ENCODE results near the gene GPR157. TPM values are rescaled to one million over a fixed set of nuclear protein-coding genes. Genes with fewer than 3 reads are reported as not detected.

Gene GPR157
- total RNA-seq, 2 donors from 2014 or later, result 2.3 to 5.0 TPM

GRCh38 chr1:9129266-9130041 is 552 bp upstream of the GPR157 start:
- TF ChIP-seq CTCF (conservative IDR thresholded peaks at IDR 0.05), result no peak
- H3K27me3 ChIP-seq (ENCODE audit: control insufficient read depth, insufficient read depth, low read length, poor library complexity, severe bottlenecking), result peaks cover 21% of the 10 kb centered on the region

GRCh38 chr1:9128166-9128519 is 759 bp downstream of the GPR157 start:
- Mint-ChIP-seq H3K4me3 (peak overlapping the region; percentile 69), H3K36me3 (ENCODE audit: low read depth) (no peaks in the 10 kb centered on the region), H3K9me3 (peaks cover 2% of the 10 kb centered on the region), H3K27me3 (ENCODE audit: insufficient read depth) (peaks cover 14% of the 10 kb centered on the region), H3K4me1 (peaks cover 8% of the 10 kb centered on the region), H3K27ac (no peak overlapping the region)
- no peak for DNase-seq
- Histone ChIP-seq H3K4me3 (ENCODE audit: low read length) (peak overlapping the region; percentile 71), H3K9me3 (ENCODE audit: control insufficient read depth, low read length) (no peaks in the 10 kb centered on the region), H3K27me3 (ENCODE audit: control insufficient read depth, insufficient read depth, low read length, poor library complexity, severe bottlenecking) (peaks cover 21% of the 10 kb centered on the region), H3K27ac (ENCODE audit: low read depth, low read length) (no peak overlapping the region), H3K4me1 (ENCODE audit: control insufficient read depth, insufficient read depth, low read length) (no peaks in the 10 kb centered on the region), H3K36me3 (ENCODE audit: control insufficient read depth, insufficient read depth, low read length) (no peaks in the 10 kb centered on the region), H3K9ac (ENCODE audit: extremely low read depth, low read length, poor library complexity, severe bottlenecking) (no peak overlapping the region)
- TF ChIP-seq CTCF (conservative IDR thresholded peaks at IDR 0.05), result no peak
- 64 to 79% methylated on average over 4 to 16 of the region's 16 CpGs for WGBS, 2 experiments (ENCODE audit: insufficient coverage in 1 of 2, insufficient read length in 1 of 2)

More at GRCh38 chr1:9129266-9130041, 552 bp upstream of the GPR157 start:
- H3K4me3 ChIP-seq (ENCODE audit: low read length), result peak overlapping the region; percentile 58
- no peak overlapping the region for H3K9ac ChIP-seq (ENCODE audit: extremely low read depth, low read length, poor library complexity, severe bottlenecking)
- H3K36me3 ChIP-seq (ENCODE audit: control insufficient read depth, insufficient read depth, low read length), result no peaks in the 10 kb centered on the region
- H3K27me3 Mint-ChIP-seq (ENCODE audit: insufficient read depth), result peaks cover 14% of the 10 kb centered on the region
- DNase-seq, result peak; percentile 98
- H3K4me1 ChIP-seq (ENCODE audit: control insufficient read depth, insufficient read depth, low read length), result no peaks in the 10 kb centered on the region
- H3K4me1 Mint-ChIP-seq, result peaks cover 8% of the 10 kb centered on the region
- H3K4me3 Mint-ChIP-seq, result peak overlapping the region; percentile 69
- no peak overlapping the region for H3K27ac ChIP-seq (ENCODE audit: low read depth, low read length)
- H3K9me3 Mint-ChIP-seq, result peaks cover 2% of the 10 kb centered on the region
- H3K27ac Mint-ChIP-seq, result no peak overlapping the region
- 16% methylated on average over 31 of the region's 46 CpGs; no CpG with 5 or more reads in 1 of the 2 experiments for WGBS, 2 experiments (ENCODE audit: insufficient coverage in 1 of 2, insufficient read length in 1 of 2)
- H3K36me3 Mint-ChIP-seq (ENCODE audit: low read depth), result no peaks in the 10 kb centered on the region
- H3K9me3 ChIP-seq (ENCODE audit: control insufficient read depth, low read length), result no peaks in the 10 kb centered on the region

- H3K4me3 Mint-ChIP-seq, result peak overlapping the region; percentile 69
- H3K27ac Mint-ChIP-seq, result no peak overlapping the region
- 86 to 90% methylated on average over 17 to 19 of the region's 19 CpGs for WGBS, 2 experiments (ENCODE audit: insufficient coverage in 1 of 2, insufficient read length in 1 of 2)
Measured at GRCh38 chr1:9127395-9128165, 1.3 kb downstream of the GPR157 start.

More at GRCh38 chr1:9127395-9128165, 1.3 kb downstream of the GPR157 start:
- TF ChIP-seq CTCF (conservative IDR thresholded peaks at IDR 0.05), result no peak
- no peak overlapping the region for H3K27ac ChIP-seq (ENCODE audit: low read depth, low read length)
- peaks cover 2% of the 10 kb centered on the region for H3K9me3 Mint-ChIP-seq
- H3K4me3 ChIP-seq (ENCODE audit: low read length), result no peak overlapping the region
- H3K36me3 Mint-ChIP-seq (ENCODE audit: low read depth), result no peaks in the 10 kb centered on the region
- H3K36me3 ChIP-seq (ENCODE audit: control insufficient read depth, insufficient read depth, low read length), result no peaks in the 10 kb centered on the region
- DNase-seq, result no peak
- no peaks in the 10 kb centered on the region for H3K9me3 ChIP-seq (ENCODE audit: control insufficient read depth, low read length)
- H3K27me3 Mint-ChIP-seq (ENCODE audit: insufficient read depth), result peaks cover 14% of the 10 kb centered on the region
- H3K27me3 ChIP-seq (ENCODE audit: control insufficient read depth, insufficient read depth, low read length, poor library complexity, severe bottlenecking), result peaks cover 21% of the 10 kb centered on the region
- peaks cover 8% of the 10 kb centered on the region for H3K4me1 Mint-ChIP-seq
- H3K4me1 ChIP-seq (ENCODE audit: control insufficient read depth, insufficient read depth, low read length), result no peaks in the 10 kb centered on the region
- no peak overlapping the region for H3K9ac ChIP-seq (ENCODE audit: extremely low read depth, low read length, poor library complexity, severe bottlenecking)
